ENCODE measurements around the gene PDLIM3.

Gene PDLIM3

GRCh38 chr4:185576314-185576961 lies 41.1 kb upstream of the PDLIM3 start:
- no peak overlapping the region for H3K4me3 ChIP-seq (ENCODE audit: low read depth, low read length)
- TF ChIP-seq, protein P1, sequence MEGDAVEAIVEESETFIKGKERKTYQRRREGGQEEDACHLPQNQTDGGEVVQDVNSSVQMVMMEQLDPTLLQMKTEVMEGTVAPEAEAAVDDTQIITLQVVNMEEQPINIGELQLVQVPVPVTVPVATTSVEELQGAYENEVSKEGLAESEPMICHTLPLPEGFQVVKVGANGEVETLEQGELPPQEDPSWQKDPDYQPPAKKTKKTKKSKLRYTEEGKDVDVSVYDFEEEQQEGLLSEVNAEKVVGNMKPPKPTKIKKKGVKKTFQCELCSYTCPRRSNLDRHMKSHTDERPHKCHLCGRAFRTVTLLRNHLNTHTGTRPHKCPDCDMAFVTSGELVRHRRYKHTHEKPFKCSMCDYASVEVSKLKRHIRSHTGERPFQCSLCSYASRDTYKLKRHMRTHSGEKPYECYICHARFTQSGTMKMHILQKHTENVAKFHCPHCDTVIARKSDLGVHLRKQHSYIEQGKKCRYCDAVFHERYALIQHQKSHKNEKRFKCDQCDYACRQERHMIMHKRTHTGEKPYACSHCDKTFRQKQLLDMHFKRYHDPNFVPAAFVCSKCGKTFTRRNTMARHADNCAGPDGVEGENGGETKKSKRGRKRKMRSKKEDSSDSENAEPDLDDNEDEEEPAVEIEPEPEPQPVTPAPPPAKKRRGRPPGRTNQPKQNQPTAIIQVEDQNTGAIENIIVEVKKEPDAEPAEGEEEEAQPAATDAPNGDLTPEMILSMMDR (conservative IDR thresholded peaks at IDR 0.05; ENCODE audit: low read depth, low read length) = no peak
- no peak for DNase-seq (ENCODE audit: low read depth)

- peak; percentile 79 for DNase-seq (ENCODE audit: low read depth)
- peak overlapping the region; percentile 8 for H3K4me3 ChIP-seq (ENCODE audit: low read depth, low read length)
- TF ChIP-seq, protein P1 (conservative IDR thresholded peaks at IDR 0.05; ENCODE audit: low read depth, low read length) = no peak
These were observed 38.4 kb upstream of the PDLIM3 start for GRCh38 chr4:185573651-185574199.

DNA sequence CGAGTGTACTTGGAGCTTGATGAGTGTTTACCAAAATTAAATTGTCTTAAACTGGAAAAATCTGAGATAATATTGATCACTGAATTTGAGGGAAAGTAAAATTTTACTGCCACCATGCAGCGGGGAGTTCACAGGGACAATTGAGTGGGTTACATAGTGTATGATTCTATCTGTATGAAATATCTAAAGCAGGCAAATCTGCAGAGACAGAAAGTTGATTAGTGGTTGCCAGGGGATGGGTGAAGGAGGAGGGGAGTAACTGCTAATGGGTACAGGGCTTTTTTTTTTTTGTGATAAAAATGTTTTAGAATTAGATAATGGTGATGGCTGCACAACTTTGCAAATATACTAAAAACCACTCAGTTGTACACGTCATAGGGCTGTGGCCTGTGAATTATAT lies 35.4 kb upstream of the PDLIM3 start:
- TF ChIP-seq, protein P1 (conservative IDR thresholded peaks at IDR 0.05; ENCODE audit: low read depth, low read length) = no peak
- DNase-seq (ENCODE audit: low read depth) = no peak
- H3K4me3 ChIP-seq (ENCODE audit: low read depth, low read length) = no peak overlapping the region

- no peak overlapping the region for H3K4me3 ChIP-seq (ENCODE audit: low read depth, low read length)
- peak; percentile 78 for DNase-seq (ENCODE audit: low read depth)
- TF ChIP-seq, protein P1 (conservative IDR thresholded peaks at IDR 0.05; ENCODE audit: low read depth, low read length) = no peak
These were observed 32.4 kb upstream of the PDLIM3 start for GRCh38 chr4:185567381-185568376.

DNA sequence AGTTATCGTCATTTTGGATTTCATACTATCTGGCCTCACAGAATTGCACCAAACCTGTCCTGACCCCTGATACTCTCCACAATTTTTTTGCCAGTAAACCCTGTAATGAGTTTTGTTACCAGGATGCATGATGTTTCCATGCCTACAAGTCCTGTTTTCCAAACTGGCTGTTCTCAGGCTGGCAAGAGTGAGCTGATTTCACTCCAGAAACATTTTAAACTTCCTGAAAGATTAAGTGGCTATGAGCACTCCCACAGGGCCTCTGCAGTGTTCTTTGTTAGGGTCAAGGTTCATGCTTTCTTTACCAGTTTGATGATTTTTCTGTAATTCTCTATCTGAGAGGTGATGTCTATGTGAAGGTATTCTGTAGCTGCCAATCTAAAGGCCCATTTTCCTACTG lies 31.7 kb upstream of the PDLIM3 start:
- no peak overlapping the region for H3K4me3 ChIP-seq (ENCODE audit: low read depth, low read length)
- DNase-seq (ENCODE audit: low read depth) = peak; percentile 89
- TF ChIP-seq, protein P1 (conservative IDR thresholded peaks at IDR 0.05; ENCODE audit: low read depth, low read length) = no peak

DNA sequence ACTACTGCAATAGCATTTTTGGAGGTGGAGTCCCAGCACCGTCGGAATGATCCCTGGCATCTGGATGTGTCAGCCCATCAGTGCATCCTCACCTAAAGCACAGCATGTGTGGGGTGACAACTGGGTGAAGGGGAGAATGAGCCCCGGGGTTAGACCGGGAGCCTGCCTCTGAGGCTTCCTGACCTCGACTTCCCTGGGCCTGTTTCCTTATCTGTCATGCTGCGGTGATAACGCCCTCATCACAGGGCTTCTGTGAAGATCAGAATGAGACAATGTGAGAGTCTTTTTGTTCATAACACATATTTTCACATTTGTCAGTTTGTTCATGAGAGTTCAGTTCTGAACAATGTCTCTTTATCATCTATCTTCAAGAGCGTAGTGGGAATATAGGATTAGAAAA lies 31.1 kb upstream of the PDLIM3 start:
- peak; percentile 5 for DNase-seq (ENCODE audit: low read depth)
- no peak overlapping the region for H3K4me3 ChIP-seq (ENCODE audit: low read depth, low read length)
- TF ChIP-seq, protein P1 (conservative IDR thresholded peaks at IDR 0.05; ENCODE audit: low read depth, low read length) = no peak
